PC-3 (cell line): ENCODE measurements around the gene PDGFC. TPM values are rescaled to one million over a fixed set of nuclear protein-coding genes. Genes with fewer than 3 reads are reported as not detected.
A peak's percentile ranks its signal among the peaks of the same experiment; 100 is the strongest.

Source experiments
- ATAC-seq: fragments of 200-7000 bp; cut with Tn5 transposase; 2 replicates; pipeline ENCODE4 v1.9.1; 2020; ENCODE audit warnings: mild to moderate bottlenecking, moderate library complexity
- BruUV-seq: library from RNA; stranded (reverse); fragments of 400-500 nt; replicated peaks from 2 replicates; lab custom pipeline; 2021; lab: Mats Ljungman, UMichigan
- CTCF ChIA-PET: fragments of 300-600 bp; sonication (Branson Sonifier 250); formaldehyde crosslinking; loops from one replicate; lab custom pipeline; 2022; ENCODE audit warnings: antibody characterized with exemption; lab: Charles Lee
- POLR2A ChIA-PET: fragments of 300-600 bp; sonication (Branson Sonifier 250); formaldehyde crosslinking; loops from one replicate; lab custom pipeline; 2022; ENCODE audit warnings: antibody characterized with exemption; ENCODE audit not compliant: unreplicated experiment; lab: Charles Lee
- DNase-seq: peaks from one replicate; pipeline ENCODE4 v3.0.0-alpha.2; 2015
- H2AFZ ChIP-seq: fragments of 300-600 bp; sonication (generic); 2 replicates; pipeline ENCODE4 v1.6.0; 2016; ENCODE audit warnings: antibody characterized with exemption, low read length
- H3F3A ChIP-seq: fragments of 300-600 bp; sonication (generic); one replicate; pipeline ENCODE4 v1.6.0; 2017; ENCODE audit warnings: antibody characterized with exemption, low read length, control low read depth, mild to moderate bottlenecking; ENCODE audit not compliant: unreplicated experiment
- H3K27ac ChIP-seq: fragments of 300-600 bp; sonication (generic); 2 replicates; pipeline ENCODE4 v1.5.1; 2016; ENCODE audit warnings: mild to moderate bottlenecking, low read length
- H3K27me3 ChIP-seq: fragments of 300-600 bp; sonication (generic); 2 replicates; pipeline ENCODE4 v1.6.1; 2016; ENCODE audit warnings: low read length, mixed read lengths
- H3K36me3 ChIP-seq: fragments of 300-600 bp; sonication (generic); 2 replicates; pipeline ENCODE4 v1.6.1; 2016; ENCODE audit warnings: low read depth, mixed run types, low read length, mixed read lengths
- H3K4me1 ChIP-seq: fragments of 300-600 bp; sonication (generic); 2 replicates; pipeline ENCODE4 v1.5.1; 2016; ENCODE audit warnings: low read length; ENCODE audit not compliant: insufficient read depth
- H3K4me2 ChIP-seq: fragments of 300-600 bp; sonication (generic); 2 replicates; pipeline ENCODE4 v1.6.0; 2016; ENCODE audit warnings: low read length
- H3K4me3 ChIP-seq: fragments of 300-600 bp; sonication (generic); 2 replicates; pipeline ENCODE4 v1.5.1; 2016; ENCODE audit warnings: mild to moderate bottlenecking, low read length, mixed read lengths
- H3K79me2 ChIP-seq: fragments of 300-600 bp; sonication (generic); 2 replicates; pipeline ENCODE4 v1.6.1; 2017; ENCODE audit warnings: low read length, mixed read lengths
- H3K9ac ChIP-seq: fragments of 300-600 bp; sonication (generic); 2 replicates; pipeline ENCODE4 v1.6.0; 2016; ENCODE audit warnings: mild to moderate bottlenecking, low read length
- H3K9me2 ChIP-seq: fragments of 300-600 bp; sonication (generic); replicated peaks from 2 replicates; pipeline ENCODE4 v1.6.1; 2016; ENCODE audit warnings: mixed run types, low read length, mixed read lengths
- H3K9me3 ChIP-seq: fragments of 300-600 bp; sonication (generic); 2 replicates; pipeline ENCODE4 v1.6.1; 2016; ENCODE audit warnings: low read length, mixed read lengths
- H4K20me1 ChIP-seq: fragments of 300-600 bp; sonication (generic); 2 replicates; pipeline ENCODE4 v1.6.1; 2016; ENCODE audit warnings: low read length, mixed read lengths
- EZH2 ChIP-seq: fragments of 300-600 bp; sonication (generic); IDR thresholded peaks from one replicate; pipeline ENCODE4 v1.6.1; 2017; ENCODE audit warnings: antibody characterized with exemption, mild to moderate bottlenecking, low read length; ENCODE audit not compliant: unreplicated experiment
- EZH2phosphoT487 ChIP-seq: fragments of 300-600 bp; sonication (generic); IDR thresholded peaks from 2 replicates; pipeline ENCODE4 v1.6.1; 2018; ENCODE audit warnings: mild to moderate bottlenecking, antibody characterized with exemption, low read length, borderline replicate concordance
- intact Hi-C: fragments of 100-400 bp; cut with micrococcal nuclease; formaldehyde crosslinking; loops from 2 replicates; pipeline ENCODE4 v1.9.0; 2023
- total RNA-seq: library from RNA; depleted of rRNA; stranded (reverse); fragments of >200 nt; gene quantifications from 2 replicates; pipeline ENCODE4 v1.2.3, GENCODE V29; 2014
- TF ChIP-seq, protein P1 (sequence below): fragments of 300-600 bp; sonication (generic); conservative IDR thresholded peaks from 2 replicates; pipeline ENCODE4 v1.5.1; 2017; ENCODE audit warnings: antibody characterized with exemption, low read depth, mild to moderate bottlenecking, low read length

Gene PDGFC
- total RNA-seq, 1 experiment from 2014 or later = 23.0 TPM

- TSS peak; percentile 74 for BruUV-seq
Measured at GRCh38 chr4:156970501-156971164, 966 bp downstream of the PDGFC start.

GRCh38 chr4:156969911-156970310 lies 1.7 kb downstream of the PDGFC start:
- DNase-seq = peak; percentile 27
- H3K36me3 ChIP-seq = peaks cover 10% of the 10 kb centered on the region; the same call in 1 of the 2 replicates
- peak overlapping the region; percentile 94 for H3K4me3 ChIP-seq
- H3K4me1 ChIP-seq = peaks cover 24% of the 10 kb centered on the region
- intact Hi-C loops = loop anchor here (2.0 to 5.0 kb wide), 4 partner anchors 75 to 388 kb away; no protein-coding TSS in a partner anchor
- no peaks in the 10 kb centered on the region for H3K9me2 ChIP-seq
- peak overlapping the region; percentile 80 for H2AFZ ChIP-seq
- peak overlapping the region; percentile 91 for H3K4me2 ChIP-seq
- peak overlapping the region; percentile 37; the same call in 1 of the 2 replicates for H3K27ac ChIP-seq
- CTCF ChIA-PET = interaction anchor here (0.6 to 0.8 kb wide), 2 partner anchors 198 to 211 kb away, joined by 3 to 5 read pairs; no protein-coding TSS in a partner anchor
- BruUV-seq = no TSS peak
- H3K79me2 ChIP-seq = peaks cover 60% of the 10 kb centered on the region
- H3K27me3 ChIP-seq = no peaks in the 10 kb centered on the region
- ATAC-seq = no peak
- POLR2A ChIA-PET = interaction anchor here (0.5 kb wide), 2 partner anchors 19 to 28 kb away, joined by 3 to 10 read pairs; no protein-coding TSS in a partner anchor
- H4K20me1 ChIP-seq = no peaks in the 10 kb centered on the region
- H3K9ac ChIP-seq = peak overlapping the region; percentile 64
- TF ChIP-seq EZH2 (no peak), EZH2phosphoT487 (no peak)
- TF ChIP-seq, protein P1, sequence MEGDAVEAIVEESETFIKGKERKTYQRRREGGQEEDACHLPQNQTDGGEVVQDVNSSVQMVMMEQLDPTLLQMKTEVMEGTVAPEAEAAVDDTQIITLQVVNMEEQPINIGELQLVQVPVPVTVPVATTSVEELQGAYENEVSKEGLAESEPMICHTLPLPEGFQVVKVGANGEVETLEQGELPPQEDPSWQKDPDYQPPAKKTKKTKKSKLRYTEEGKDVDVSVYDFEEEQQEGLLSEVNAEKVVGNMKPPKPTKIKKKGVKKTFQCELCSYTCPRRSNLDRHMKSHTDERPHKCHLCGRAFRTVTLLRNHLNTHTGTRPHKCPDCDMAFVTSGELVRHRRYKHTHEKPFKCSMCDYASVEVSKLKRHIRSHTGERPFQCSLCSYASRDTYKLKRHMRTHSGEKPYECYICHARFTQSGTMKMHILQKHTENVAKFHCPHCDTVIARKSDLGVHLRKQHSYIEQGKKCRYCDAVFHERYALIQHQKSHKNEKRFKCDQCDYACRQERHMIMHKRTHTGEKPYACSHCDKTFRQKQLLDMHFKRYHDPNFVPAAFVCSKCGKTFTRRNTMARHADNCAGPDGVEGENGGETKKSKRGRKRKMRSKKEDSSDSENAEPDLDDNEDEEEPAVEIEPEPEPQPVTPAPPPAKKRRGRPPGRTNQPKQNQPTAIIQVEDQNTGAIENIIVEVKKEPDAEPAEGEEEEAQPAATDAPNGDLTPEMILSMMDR = no peak
- H3F3A ChIP-seq = no peaks in the 10 kb centered on the region
- no peaks in the 10 kb centered on the region for H3K9me3 ChIP-seq

More at GRCh38 chr4:156970501-156971164, 966 bp downstream of the PDGFC start:
- TF ChIP-seq EZH2phosphoT487 = no peak
- TF ChIP-seq, protein P1 = peak; percentile 37; the same call in 1 of the 2 replicates
- H3K36me3 ChIP-seq = peaks cover 10% of the 10 kb centered on the region; the same call in 1 of the 2 replicates
- H3F3A ChIP-seq = no peaks in the 10 kb centered on the region
- peak overlapping the region; percentile 37 for H3K27ac ChIP-seq
- H3K4me1 ChIP-seq = peaks cover 24% of the 10 kb centered on the region
- intact Hi-C loops = loop anchor here (2.0 to 5.0 kb wide), 2 partner anchors 74 to 388 kb away; no protein-coding TSS in a partner anchor
- DNase-seq (peak; percentile 56), ATAC-seq (peak; percentile 49)
- H4K20me1 ChIP-seq = no peaks in the 10 kb centered on the region
- CTCF ChIA-PET = no interaction called here
- peak overlapping the region; percentile 80 for H2AFZ ChIP-seq
- POLR2A ChIA-PET = interaction anchor here (0.5 to 0.7 kb wide), 3 partner anchors 19 to 293 kb away, joined by 3 to 10 read pairs (median 3); no protein-coding TSS in a partner anchor
- H3K4me3 ChIP-seq = peak overlapping the region; percentile 94
- H3K4me2 ChIP-seq = peak overlapping the region; percentile 91
- H3K27me3 ChIP-seq = no peaks in the 10 kb centered on the region
- H3K9me2 ChIP-seq = no peaks in the 10 kb centered on the region
- peak overlapping the region; percentile 64 for H3K9ac ChIP-seq
- no peaks in the 10 kb centered on the region for H3K9me3 ChIP-seq
- H3K79me2 ChIP-seq = peaks cover 53% of the 10 kb centered on the region
